Measurements from ENCODE around the gene AAMDC. TPM values are rescaled to one million over a fixed set of nuclear protein-coding genes. Genes with fewer than 3 reads are reported as not detected.

AAMDC gene
- total RNA-seq, 1 donor from 2014 or later = 30.0 TPM

- TF ChIP-seq, protein P1, sequence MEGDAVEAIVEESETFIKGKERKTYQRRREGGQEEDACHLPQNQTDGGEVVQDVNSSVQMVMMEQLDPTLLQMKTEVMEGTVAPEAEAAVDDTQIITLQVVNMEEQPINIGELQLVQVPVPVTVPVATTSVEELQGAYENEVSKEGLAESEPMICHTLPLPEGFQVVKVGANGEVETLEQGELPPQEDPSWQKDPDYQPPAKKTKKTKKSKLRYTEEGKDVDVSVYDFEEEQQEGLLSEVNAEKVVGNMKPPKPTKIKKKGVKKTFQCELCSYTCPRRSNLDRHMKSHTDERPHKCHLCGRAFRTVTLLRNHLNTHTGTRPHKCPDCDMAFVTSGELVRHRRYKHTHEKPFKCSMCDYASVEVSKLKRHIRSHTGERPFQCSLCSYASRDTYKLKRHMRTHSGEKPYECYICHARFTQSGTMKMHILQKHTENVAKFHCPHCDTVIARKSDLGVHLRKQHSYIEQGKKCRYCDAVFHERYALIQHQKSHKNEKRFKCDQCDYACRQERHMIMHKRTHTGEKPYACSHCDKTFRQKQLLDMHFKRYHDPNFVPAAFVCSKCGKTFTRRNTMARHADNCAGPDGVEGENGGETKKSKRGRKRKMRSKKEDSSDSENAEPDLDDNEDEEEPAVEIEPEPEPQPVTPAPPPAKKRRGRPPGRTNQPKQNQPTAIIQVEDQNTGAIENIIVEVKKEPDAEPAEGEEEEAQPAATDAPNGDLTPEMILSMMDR (IDR thresholded peaks at IDR 0.05; ENCODE audit: unreplicated experiment) = no peak
- H3K27me3 Mint-ChIP-seq (ENCODE audit: low read depth) = no peaks in the 10 kb centered on the region
- no peak overlapping the region for H3K4me3 Mint-ChIP-seq
- DNase-seq (ENCODE audit: low spot score in 2 of 2, unreplicated experiment in 2 of 2) = no peak
- no peaks in the 10 kb centered on the region for H3K9me3 Mint-ChIP-seq
- no peak overlapping the region for H3K27ac Mint-ChIP-seq
- H3K36me3 Mint-ChIP-seq = peaks cover 14% of the 10 kb centered on the region
- H3K4me1 Mint-ChIP-seq = peaks cover 5% of the 10 kb centered on the region
These were observed 14.0 kb upstream of the AAMDC start for GRCh38 chr11:77806993-77807392.

DNA sequence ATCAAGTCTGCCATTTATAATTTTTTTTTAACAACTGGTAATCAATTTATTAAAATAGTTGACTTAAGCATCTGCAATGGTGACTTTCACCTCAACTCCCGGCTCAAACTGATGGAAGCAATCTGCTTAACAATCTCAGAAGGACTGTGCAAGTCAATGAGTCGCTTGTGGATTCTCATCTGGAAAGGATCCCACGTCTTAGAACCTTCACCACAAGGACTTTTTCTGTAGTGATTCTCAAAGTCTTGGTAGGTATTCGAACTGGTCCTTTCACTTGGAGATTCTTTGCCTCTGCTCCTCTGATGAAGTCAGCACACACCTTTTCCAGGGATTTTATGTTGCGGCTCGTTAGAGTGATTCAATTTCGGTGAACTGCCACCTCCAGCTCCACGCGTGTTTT, 7.7 kb upstream of the AAMDC start:
- no peak overlapping the region for H3K27ac Mint-ChIP-seq
- TF ChIP-seq, protein P1 (IDR thresholded peaks at IDR 0.05; ENCODE audit: unreplicated experiment) = no peak
- peaks cover 10% of the 10 kb centered on the region for H3K9me3 Mint-ChIP-seq
- peaks cover 13% of the 10 kb centered on the region for H3K4me1 Mint-ChIP-seq
- H3K4me3 Mint-ChIP-seq = no peak overlapping the region
- H3K36me3 Mint-ChIP-seq = peaks cover 15% of the 10 kb centered on the region
- no peak for DNase-seq (ENCODE audit: low spot score in 2 of 2, unreplicated experiment in 2 of 2)
- no peaks in the 10 kb centered on the region for H3K27me3 Mint-ChIP-seq (ENCODE audit: low read depth)

DNA sequence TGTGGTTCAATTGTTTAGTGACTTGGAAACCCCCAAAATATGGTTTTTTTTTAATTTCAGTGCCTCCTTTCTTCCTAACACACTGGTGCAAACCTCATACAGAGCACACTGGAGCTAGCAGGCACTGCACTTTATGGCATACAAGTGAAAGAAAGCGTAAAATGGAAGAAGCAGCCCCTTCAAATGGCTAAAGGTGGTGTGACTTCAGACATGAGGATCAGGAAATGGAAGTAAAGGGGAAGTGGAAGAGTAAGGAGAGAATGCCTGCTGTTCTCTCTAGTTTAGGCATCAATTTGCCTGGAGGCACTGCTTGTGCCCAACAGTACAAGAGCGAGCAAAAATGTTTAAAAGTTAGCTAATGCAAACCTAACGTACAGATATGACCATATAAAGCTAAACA, 6.1 kb upstream of the AAMDC start:
- H3K27ac Mint-ChIP-seq = no peak overlapping the region
- peaks cover 15% of the 10 kb centered on the region for H3K4me1 Mint-ChIP-seq
- H3K36me3 Mint-ChIP-seq = peaks cover 15% of the 10 kb centered on the region
- DNase-seq (ENCODE audit: low spot score in 2 of 2, unreplicated experiment in 2 of 2) = no peak
- TF ChIP-seq, protein P1 (IDR thresholded peaks at IDR 0.05; ENCODE audit: unreplicated experiment) = no peak
- H3K27me3 Mint-ChIP-seq (ENCODE audit: low read depth) = no peaks in the 10 kb centered on the region
- peaks cover 10% of the 10 kb centered on the region for H3K9me3 Mint-ChIP-seq
- H3K4me3 Mint-ChIP-seq = no peak overlapping the region

DNA sequence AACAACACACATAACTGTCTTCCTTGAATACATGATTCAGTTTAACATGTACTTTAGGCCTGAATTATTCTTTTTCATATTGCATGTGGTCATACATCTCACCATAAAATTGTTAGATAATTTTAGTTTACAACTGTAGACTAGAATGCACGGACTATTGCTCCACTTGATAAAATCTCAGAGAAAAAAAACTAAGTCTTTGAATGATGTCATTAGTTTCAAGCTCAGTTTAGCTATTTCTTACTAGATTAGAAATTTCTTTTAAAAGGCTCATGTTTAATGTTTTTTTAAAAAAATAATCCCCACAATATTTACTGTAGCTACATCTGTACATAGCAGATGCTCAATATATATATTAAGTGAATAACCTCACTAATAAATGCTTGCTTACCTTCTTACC, 5.5 kb upstream of the AAMDC start:
- no peak for DNase-seq (ENCODE audit: low spot score in 2 of 2, unreplicated experiment in 2 of 2)
- H3K4me3 Mint-ChIP-seq = no peak overlapping the region
- peaks cover 10% of the 10 kb centered on the region for H3K9me3 Mint-ChIP-seq
- TF ChIP-seq, protein P1 (IDR thresholded peaks at IDR 0.05; ENCODE audit: unreplicated experiment) = no peak
- no peak overlapping the region for H3K27ac Mint-ChIP-seq
- no peaks in the 10 kb centered on the region for H3K27me3 Mint-ChIP-seq (ENCODE audit: low read depth)
- H3K4me1 Mint-ChIP-seq = peaks cover 15% of the 10 kb centered on the region
- peaks cover 15% of the 10 kb centered on the region for H3K36me3 Mint-ChIP-seq

DNA sequence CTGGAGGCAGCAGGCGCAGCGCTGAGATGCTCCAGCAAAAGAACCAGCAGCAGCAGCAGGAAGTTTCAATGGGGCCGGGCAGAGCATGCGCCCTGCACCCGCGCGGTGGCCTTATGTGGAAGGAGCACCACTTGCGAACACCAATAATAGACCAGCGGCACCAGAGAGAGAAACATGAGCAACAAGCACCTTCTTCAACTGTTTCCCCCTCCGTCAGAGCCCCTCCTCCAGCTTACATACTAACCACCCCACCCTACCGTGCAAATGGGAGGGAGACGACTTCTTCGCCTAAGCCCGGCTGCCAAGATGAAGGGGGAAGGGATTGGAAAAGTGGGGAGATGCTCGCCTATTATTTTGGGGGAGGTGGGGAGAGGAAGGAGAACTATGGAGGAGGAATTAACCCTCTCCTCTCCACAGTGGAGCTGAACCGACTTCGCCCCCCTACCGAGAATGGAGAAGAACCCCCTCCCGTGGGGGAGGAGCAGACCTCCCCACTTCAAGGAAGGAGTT, 1.5 kb upstream of the AAMDC start:
- H3K4me3 Mint-ChIP-seq = peak overlapping the region; percentile 96
- H3K9me3 Mint-ChIP-seq = peaks cover 10% of the 10 kb centered on the region
- peak overlapping the region; percentile 97 for H3K27ac Mint-ChIP-seq
- peaks cover 9% of the 10 kb centered on the region for H3K36me3 Mint-ChIP-seq
- DNase-seq (ENCODE audit: low spot score in 2 of 2, unreplicated experiment in 2 of 2) = peak; percentile 63 to 84
- TF ChIP-seq, protein P1 (IDR thresholded peaks at IDR 0.05; ENCODE audit: unreplicated experiment) = no peak
- no peaks in the 10 kb centered on the region for H3K27me3 Mint-ChIP-seq (ENCODE audit: low read depth)
- H3K4me1 Mint-ChIP-seq = peaks cover 29% of the 10 kb centered on the region

All from mesothelial cell of epicardium (in vitro differentiated cells).